ENCODE data around the gene TPRX2.
"Not testable (repeated sequence)": the region's sequence is repeated elsewhere in the genome, so short reads cannot be mapped to it uniquely, and the experiment has no call there.

- not testable (repeated sequence) for TF ChIP-seq CTCF (conservative IDR thresholded peaks at IDR 0.05; ENCODE audit: low read depth, low read length); EZH2 (IDR thresholded peaks at IDR 0.05; ENCODE audit: borderline replicate concordance, low read depth, low read length, poor library complexity, severe bottlenecking)
Observed at GRCh38 chr19:47910191-47910590, 51.2 kb downstream of the TPRX2 start.
